HG03108 (cell line): ENCODE results near the gene PNRC2.
A peak's percentile ranks its signal among the peaks of the same experiment; 100 is the strongest.
"Not testable (repeated sequence)": the region's sequence is repeated elsewhere in the genome, so short reads cannot be mapped to it uniquely, and the experiment has no call there.

ENCODE experiments used
- ATAC-seq: cut with Tn5 transposase; IDR thresholded peaks from one replicate; pipeline ENCODE4 v1.9.1; 2021; ENCODE audit warnings: moderate library complexity; ENCODE audit not compliant: unreplicated experiment

Gene PNRC2

GRCh38 chr1:23947366-23947765, 12.3 kb upstream of the PNRC2 start:
- ATAC-seq = no peak

GRCh38 chr1:23953020-23953419, 6.6 kb upstream of the PNRC2 start:
- ATAC-seq = no peak

- no peak for ATAC-seq
Measured at GRCh38 chr1:23957096-23957495, 2.5 kb upstream of the PNRC2 start.

- not testable (repeated sequence) for ATAC-seq
Measured at GRCh38 chr1:23958040-23958809, 1.4 kb upstream of the PNRC2 start.

- ATAC-seq = peak; percentile 60
Measured at GRCh38 chr1:23958810-23959460, 693 bp upstream of the PNRC2 start.

- ATAC-seq = no peak
Measured at GRCh38 chr1:23960291-23961020, 828 bp downstream of the PNRC2 start.

GRCh38 chr1:23963617-23964234, 4.1 kb downstream of the PNRC2 start:
- no peak for ATAC-seq

GRCh38 chr1:23964235-23964668, 4.6 kb downstream of the PNRC2 start:
- ATAC-seq = no peak

- no peak for ATAC-seq
Measured at GRCh38 chr1:23964790-23965740, 5.4 kb downstream of the PNRC2 start.

GRCh38 chr1:23966973-23967493, 7.4 kb downstream of the PNRC2 start:
- ATAC-seq = no peak

- ATAC-seq = no peak
Measured at GRCh38 chr1:23967871-23968270, 8.2 kb downstream of the PNRC2 start.

- no peak for ATAC-seq
Measured at GRCh38 chr1:23977187-23977853, 17.7 kb downstream of the PNRC2 start.

- ATAC-seq = no peak
Measured at GRCh38 chr1:23977854-23978191, 18.2 kb downstream of the PNRC2 start.

- ATAC-seq = no peak
Measured at GRCh38 chr1:23978805-23979204, 19.2 kb downstream of the PNRC2 start.

- ATAC-seq = no peak
Measured at GRCh38 chr1:23979387-23979880, 19.8 kb downstream of the PNRC2 start.

- peak; percentile 89 for ATAC-seq
Measured at GRCh38 chr1:23979881-23980727, 20.5 kb downstream of the PNRC2 start, which contains the start of gene SRSF10. SRSF10 (minus strand) TSS chr1:23980327; CDS start chr1:23980255, 72 bp downstream.

- no peak for ATAC-seq
Measured at GRCh38 chr1:23980728-23981070, 21.1 kb downstream of the PNRC2 start.

- ATAC-seq = no peak
Measured at GRCh38 chr1:23984417-23985186, 25.0 kb downstream of the PNRC2 start.
